HEK293 (cell line): ENCODE measurements around the gene CLEC16A.

Experiments
- CTCF ChIA-PET: fragments of 350-600 bp; formaldehyde crosslinking; extraction: SDS; loops from one replicate; lab custom pipeline; 2021; ENCODE audit warnings: antibody characterized with exemption; lab: Yijun Ruan, JAX
- POLR2A ChIA-PET: fragments of 300-600 bp; formaldehyde crosslinking; extraction: SDS; loops from one replicate; lab custom pipeline; 2020; ENCODE audit warnings: antibody characterized with exemption, inconsistent platforms; lab: Yijun Ruan, JAX
- H3K27ac ChIP-seq: fragments of 200-500 bp; sonication (Bioruptor generic); 2 replicates; pipeline ENCODE4 v1.5.1; 2014; ENCODE audit warnings: low read depth, low read length, control low read depth, inconsistent platforms; ENCODE audit errors: extremely low read depth
- H3K36me3 ChIP-seq, 2 experiments: fragments of 200-500 bp in 1 of 2; sonication (Bioruptor generic) in 1 of 2; 1 replicate in 1 of 2; 2 replicates in 1 of 2; pipeline ENCODE4 v1.5.1; 2014 to 2017; ENCODE audit warnings: inconsistent platforms in 2 of 2, low read length in 2 of 2; ENCODE audit not compliant: control insufficient read depth in 2 of 2, insufficient read depth in 1 of 2
- H3K4me1 ChIP-seq: fragments of 200-500 bp; sonication (Bioruptor generic); 2 replicates; pipeline ENCODE4 v1.5.1; 2014; ENCODE audit warnings: mild to moderate bottlenecking, low read length, inconsistent platforms; ENCODE audit not compliant: control insufficient read depth, insufficient read depth
- H3K4me3 ChIP-seq: 2 replicates; pipeline ENCODE4 v1.5.1; 2011; ENCODE audit warnings: low read depth, mild to moderate bottlenecking, control low read depth, low read length, moderate library complexity
- H3K9me3 ChIP-seq: fragments of 200-500 bp; sonication (Bioruptor generic); 2 replicates; pipeline ENCODE4 v1.5.1; 2014; ENCODE audit warnings: low read depth, low read length, inconsistent platforms; ENCODE audit not compliant: control insufficient read depth, insufficient read depth
- AEBP2 ChIP-seq: fragments of 450-650 bp; formaldehyde crosslinking; IDR thresholded peaks from 2 replicates; pipeline ENCODE4 v1.5.1; 2016; ENCODE audit warnings: missing biosample characterization, missing genetic modification characterization, borderline replicate concordance
- BCL11A ChIP-seq: fragments of 450-650 bp; formaldehyde crosslinking; IDR thresholded peaks from 2 replicates; pipeline ENCODE4 v1.5.1; 2016; ENCODE audit warnings: low read depth, missing biosample characterization, missing genetic modification characterization
- FEZF1 ChIP-seq: fragments of 450-650 bp; formaldehyde crosslinking; IDR thresholded peaks from 2 replicates; pipeline ENCODE4 v1.5.1; 2016; ENCODE audit warnings: missing biosample characterization, missing genetic modification characterization
- IKZF3 ChIP-seq: fragments of 450-650 bp; IDR thresholded peaks from 2 replicates; pipeline ENCODE4 v1.5.0; 2018; ENCODE audit warnings: missing biosample characterization, mild to moderate bottlenecking, missing genetic modification characterization, moderate library complexity
- OVOL3 ChIP-seq: fragments of 450-650 bp; formaldehyde crosslinking; IDR thresholded peaks from 2 replicates; pipeline ENCODE4 v1.5.1; 2016; ENCODE audit warnings: missing biosample characterization, missing genetic modification characterization
- PRDM10 ChIP-seq: fragments of 450-650 bp; formaldehyde crosslinking; IDR thresholded peaks from 2 replicates; pipeline ENCODE4 v1.5.1; 2016; ENCODE audit warnings: missing biosample characterization, missing genetic modification characterization
- ZBTB20 ChIP-seq: fragments of 450-650 bp; formaldehyde crosslinking; IDR thresholded peaks from 2 replicates; pipeline ENCODE4 v1.5.1; 2016; ENCODE audit warnings: missing biosample characterization, missing genetic modification characterization
- ZBTB48 ChIP-seq: fragments of 450-650 bp; formaldehyde crosslinking; IDR thresholded peaks from 2 replicates; pipeline ENCODE4 v1.5.1; 2016; ENCODE audit warnings: missing biosample characterization, missing genetic modification characterization
- ZEB2 ChIP-seq: fragments of 450-650 bp; formaldehyde crosslinking; IDR thresholded peaks from 2 replicates; pipeline ENCODE4 v1.5.1; 2016; ENCODE audit warnings: missing biosample characterization, missing genetic modification characterization
- ZFP69B ChIP-seq: fragments of 450-650 bp; formaldehyde crosslinking; IDR thresholded peaks from 2 replicates; pipeline ENCODE4 v1.5.1; 2016; ENCODE audit warnings: missing biosample characterization, missing genetic modification characterization
- ZIC2 ChIP-seq: fragments of 450-650 bp; formaldehyde crosslinking; IDR thresholded peaks from 2 replicates; pipeline ENCODE4 v1.5.1; 2016; ENCODE audit warnings: missing biosample characterization, missing genetic modification characterization
- ZNF169 ChIP-seq: fragments of 450-650 bp; formaldehyde crosslinking; IDR thresholded peaks from 2 replicates; pipeline ENCODE4 v1.5.1; 2016; ENCODE audit warnings: missing biosample characterization, missing genetic modification characterization
- ZNF239 ChIP-seq: fragments of 450-650 bp; formaldehyde crosslinking; IDR thresholded peaks from 2 replicates; pipeline ENCODE4 v1.5.1; 2016; ENCODE audit warnings: missing biosample characterization, missing genetic modification characterization
- ZNF292 ChIP-seq: fragments of 450-650 bp; formaldehyde crosslinking; IDR thresholded peaks from 2 replicates; pipeline ENCODE4 v1.5.1; 2016; ENCODE audit warnings: low read depth, missing biosample characterization, missing genetic modification characterization, borderline replicate concordance
- ZNF311 ChIP-seq: fragments of 450-650 bp; formaldehyde crosslinking; IDR thresholded peaks from 2 replicates; pipeline ENCODE4 v1.5.1; 2017; ENCODE audit warnings: missing biosample characterization, missing genetic modification characterization, borderline replicate concordance
- ZNF341 ChIP-seq: fragments of 450-650 bp; formaldehyde crosslinking; IDR thresholded peaks from 2 replicates; pipeline ENCODE4; 2016; ENCODE audit warnings: low read depth, missing biosample characterization, missing genetic modification characterization
- ZNF354C ChIP-seq: fragments of 450-650 bp; formaldehyde crosslinking; IDR thresholded peaks from 2 replicates; pipeline ENCODE4 v1.5.1; 2016; ENCODE audit warnings: missing biosample characterization, missing genetic modification characterization, low read depth, borderline replicate concordance
- ZNF404 ChIP-seq: fragments of 450-650 bp; formaldehyde crosslinking; IDR thresholded peaks from 2 replicates; pipeline ENCODE4 v1.5.1; 2017; ENCODE audit warnings: missing biosample characterization, missing genetic modification characterization
- ZNF423 ChIP-seq: fragments of 450-650 bp; formaldehyde crosslinking; IDR thresholded peaks from 2 replicates; pipeline ENCODE4 v1.5.1; 2016; ENCODE audit warnings: missing biosample characterization, missing genetic modification characterization
- ZNF48 ChIP-seq: fragments of 450-650 bp; formaldehyde crosslinking; IDR thresholded peaks from 2 replicates; pipeline ENCODE4 v1.5.1; 2016; ENCODE audit warnings: missing biosample characterization, missing genetic modification characterization
- ZNF558 ChIP-seq: fragments of 450-650 bp; formaldehyde crosslinking; IDR thresholded peaks from 2 replicates; pipeline ENCODE4 v1.5.1; 2016; ENCODE audit warnings: missing biosample characterization, missing genetic modification characterization
- ZNF580 ChIP-seq: fragments of 450-650 bp; formaldehyde crosslinking; IDR thresholded peaks from 2 replicates; pipeline ENCODE4 v1.5.1; 2016; ENCODE audit warnings: missing biosample characterization, missing genetic modification characterization
- ZNF600 ChIP-seq: fragments of 450-650 bp; formaldehyde crosslinking; IDR thresholded peaks from 2 replicates; pipeline ENCODE4 v1.5.1; 2016; ENCODE audit warnings: missing biosample characterization, missing genetic modification characterization
- ZNF623 ChIP-seq: fragments of 450-650 bp; formaldehyde crosslinking; IDR thresholded peaks from 2 replicates; pipeline ENCODE4 v1.5.1; 2016; ENCODE audit warnings: missing biosample characterization, missing genetic modification characterization
- ZNF664 ChIP-seq: fragments of 450-650 bp; formaldehyde crosslinking; IDR thresholded peaks from 2 replicates; pipeline ENCODE4 v1.5.1; 2016; ENCODE audit warnings: missing biosample characterization, missing genetic modification characterization
- ZNF670 ChIP-seq: fragments of 450-650 bp; formaldehyde crosslinking; IDR thresholded peaks from 2 replicates; pipeline ENCODE4 v1.5.1; 2016; ENCODE audit warnings: missing biosample characterization, missing genetic modification characterization, low read depth
- ZNF791 ChIP-seq: fragments of 450-650 bp; formaldehyde crosslinking; IDR thresholded peaks from 2 replicates; pipeline ENCODE4 v1.5.1; 2016; ENCODE audit warnings: missing biosample characterization, missing genetic modification characterization
- ZSCAN4 ChIP-seq: fragments of 450-650 bp; formaldehyde crosslinking; IDR thresholded peaks from 2 replicates; pipeline ENCODE4 v1.5.1; 2017; ENCODE audit warnings: missing biosample characterization, missing genetic modification characterization

CLEC16A gene

GRCh38 chr16:10957771-10958482, 13.6 kb downstream of the CLEC16A start (continued):
- TF ChIP-seq ZNF48 (tag by site-specific recombination), result no peak
- TF ChIP-seq ZIC2 (tag by site-specific recombination), result no peak
- TF ChIP-seq ZNF423 (tag by site-specific recombination), result no peak
- no peak for TF ChIP-seq BCL11A (tag by site-specific recombination)
- no peak for TF ChIP-seq ZBTB20 (tag by site-specific recombination)
- no peak for TF ChIP-seq AEBP2 (tag by site-specific recombination)
- no peak for TF ChIP-seq ZNF664
- no peak for TF ChIP-seq ZNF341
- no peak for TF ChIP-seq ZNF239 (tag by site-specific recombination)
- TF ChIP-seq ZNF558 (tag by site-specific recombination), result no peak
- peak; percentile 35; the same call in 1 of the 2 replicates for TF ChIP-seq ZNF600 (tag by site-specific recombination)
- TF ChIP-seq ZBTB48 (tag by site-specific recombination), result no peak
- TF ChIP-seq OVOL3, result no peak
- TF ChIP-seq, all 188 proteins: peak for 19

GRCh38 chr16:10959161-10959560, 14.8 kb downstream of the CLEC16A start:
- TF ChIP-seq ZNF600 (tag by site-specific recombination), result no peak
- no peak for TF ChIP-seq ZNF791
- no peak for TF ChIP-seq ZNF580 (tag by site-specific recombination)
- TF ChIP-seq PRDM10 (tag by site-specific recombination), result no peak
- TF ChIP-seq IKZF3 (tag by site-specific recombination), result no peak
- no peak for TF ChIP-seq ZNF292 (tag by site-specific recombination)
- TF ChIP-seq ZNF169 (tag by site-specific recombination), result no peak
- TF ChIP-seq ZNF354C (tag by site-specific recombination), result no peak
- no peak for TF ChIP-seq ZNF623 (tag by site-specific recombination)
- TF ChIP-seq FEZF1 (tag by site-specific recombination), result no peak
- no peak for TF ChIP-seq ZFP69B (tag by site-specific recombination)
- TF ChIP-seq ZNF670, result no peak
- TF ChIP-seq ZEB2, result no peak
- TF ChIP-seq ZSCAN4 (tag by site-specific recombination), result no peak
- TF ChIP-seq ZNF311, result no peak
- no peak for TF ChIP-seq ZNF423 (tag by site-specific recombination)
- no peak for TF ChIP-seq ZNF404 (tag by site-specific recombination)
- CTCF ChIA-PET, result interaction anchor here (0.7 to 1.5 kb wide), 4 partner anchors 11 to 398 kb away, joined by 3 to 4 read pairs (median 4); no protein-coding TSS in a partner anchor
- H3K4me3 ChIP-seq, result no peak overlapping the region
- H3K27ac ChIP-seq, result no peak overlapping the region
- POLR2A ChIA-PET, result no interaction called here
- H3K9me3 ChIP-seq, result no peaks in the 10 kb centered on the region
- peaks cover 7% of the 10 kb centered on the region for H3K4me1 ChIP-seq
- H3K36me3 ChIP-seq, result peaks cover 0 to 20% of the 10 kb centered on the region in 2 experiments; a peak in 2 of 3 replicates
